WERI-Rb-1 (cell line): Measurements from ENCODE around the gene KCNG1.
"Not testable (repeated sequence)": the region's sequence is repeated elsewhere in the genome, so short reads cannot be mapped to it uniquely, and the experiment has no call there.

Experiments
- DNase-seq: peaks from one replicate; pipeline ENCODE4 v3.0.0-alpha.2; 2020
- H3K27ac ChIP-seq: fragments of 250-450 bp; sonication (Bioruptor Pico); 2 replicates; pipeline ENCODE4 v1.5.1; 2020; ENCODE audit warnings: mild to moderate bottlenecking, moderate library complexity
- H3K27me3 ChIP-seq: fragments of 250-450 bp; sonication (Bioruptor Pico); 2 replicates; pipeline ENCODE4 v1.5.1; 2021; ENCODE audit warnings: mild to moderate bottlenecking, low read depth, moderate library complexity; ENCODE audit not compliant: insufficient read depth, severe bottlenecking
- H3K36me3 ChIP-seq: fragments of 250-450 bp; sonication (Bioruptor Pico); 2 replicates; pipeline ENCODE4 v1.5.1; 2020; ENCODE audit warnings: mild to moderate bottlenecking, moderate library complexity
- H3K4me3 ChIP-seq: 2 replicates; pipeline ENCODE4 v1.5.1; 2011; ENCODE audit warnings: low read depth, mild to moderate bottlenecking, control low read depth, low read length
- H3K9me3 ChIP-seq: fragments of 250-450 bp; sonication (Bioruptor Pico); 2 replicates; pipeline ENCODE4 v1.5.1; 2021; ENCODE audit warnings: mild to moderate bottlenecking, moderate library complexity; ENCODE audit not compliant: severe bottlenecking
- CTCF ChIP-seq: IDR thresholded peaks from 2 replicates; pipeline ENCODE4 v1.5.1; 2011; ENCODE audit warnings: low read depth, mild to moderate bottlenecking, control low read depth, inconsistent platforms, low read length

KCNG1 gene

GRCh38 chr20:50983321-50983720 is 39.6 kb downstream of the KCNG1 start:
- Histone ChIP-seq H3K27me3 (peaks cover 86% of the 10 kb centered on the region), H3K27ac (no peak overlapping the region), H3K9me3 (no peaks in the 10 kb centered on the region), H3K36me3 (no peaks in the 10 kb centered on the region), H3K4me3 (no peak overlapping the region)
- DNase-seq = no peak
- no peak for TF ChIP-seq CTCF

GRCh38 chr20:50982363-50982762 is 40.5 kb downstream of the KCNG1 start:
- no peak for TF ChIP-seq CTCF
- Histone ChIP-seq H3K9me3 (no peaks in the 10 kb centered on the region), H3K27ac (no peak overlapping the region), H3K27me3 (peaks cover 87% of the 10 kb centered on the region), H3K36me3 (no peaks in the 10 kb centered on the region), H3K4me3 (no peak overlapping the region)
- DNase-seq = no peak

- H3K4me3 ChIP-seq = no peak overlapping the region
- H3K27me3 ChIP-seq = peaks cover 91% of the 10 kb centered on the region
- no peaks in the 10 kb centered on the region for H3K9me3 ChIP-seq
- no peak for DNase-seq
- H3K36me3 ChIP-seq = no peaks in the 10 kb centered on the region
- H3K27ac ChIP-seq = no peak overlapping the region
- no peak for TF ChIP-seq CTCF
These were observed 41.2 kb downstream of the KCNG1 start for GRCh38 chr20:50981714-50982048.

- peak; percentile 75 for TF ChIP-seq CTCF
- Histone ChIP-seq H3K27me3 (peaks cover 90% of the 10 kb centered on the region), H3K9me3 (no peaks in the 10 kb centered on the region), H3K36me3 (no peaks in the 10 kb centered on the region), H3K4me3 (no peak overlapping the region), H3K27ac (no peak overlapping the region)
- peak; percentile 52 for DNase-seq
These were observed 41.8 kb downstream of the KCNG1 start for GRCh38 chr20:50980851-50981713.

GRCh38 chr20:50980071-50980681 is 42.7 kb downstream of the KCNG1 start:
- TF ChIP-seq CTCF = no peak
- DNase-seq = no peak
- no peak overlapping the region for H3K4me3 ChIP-seq
- no peaks in the 10 kb centered on the region for H3K9me3 ChIP-seq
- no peak overlapping the region for H3K27ac ChIP-seq
- H3K36me3 ChIP-seq = no peaks in the 10 kb centered on the region
- peaks cover 89% of the 10 kb centered on the region for H3K27me3 ChIP-seq

- H3K27me3 ChIP-seq = peaks cover 84% of the 10 kb centered on the region
- not testable (repeated sequence) for H3K9me3 ChIP-seq, H3K36me3 ChIP-seq, H3K4me3 ChIP-seq, H3K27ac ChIP-seq, DNase-seq
These were observed 44.4 kb downstream of the KCNG1 start for GRCh38 chr20:50978533-50978932.
